Loucy (cell line): ENCODE results near the gene BAIAP2L1.
"Not testable (repeated sequence)": the region's sequence is repeated elsewhere in the genome, so short reads cannot be mapped to it uniquely, and the experiment has no call there.

ENCODE experiments used
- H2AFZ ChIP-seq: fragments of 200-600 bp; sonication (generic); 2 replicates; pipeline ENCODE4 v1.6.0; 2016; ENCODE audit warnings: antibody characterized with exemption, mild to moderate bottlenecking, low read length, moderate library complexity
- H3F3A ChIP-seq: fragments of 200-600 bp; 2 replicates; pipeline ENCODE4 v1.6.0; 2016; ENCODE audit warnings: antibody characterized with exemption, low read depth, mild to moderate bottlenecking
- H3K27me3 ChIP-seq: fragments of 200-600 bp; sonication (generic); 2 replicates; pipeline ENCODE4 v1.6.1; 2014; ENCODE audit warnings: low read length, mild to moderate bottlenecking; ENCODE audit not compliant: insufficient read depth, poor library complexity, severe bottlenecking
- H3K36me3 ChIP-seq: fragments of 200-600 bp; sonication (generic); 2 replicates; pipeline ENCODE4 v1.6.1; 2016; ENCODE audit warnings: low read length; ENCODE audit not compliant: insufficient read depth
- H3K4me1 ChIP-seq: fragments of 200-600 bp; sonication (generic); 2 replicates; pipeline ENCODE4 v1.5.1; 2014; ENCODE audit warnings: low read length, mild to moderate bottlenecking; ENCODE audit not compliant: insufficient read depth, poor library complexity, severe bottlenecking
- H3K4me2 ChIP-seq: fragments of 200-600 bp; sonication (generic); 2 replicates; pipeline ENCODE4 v1.6.0; 2014; ENCODE audit warnings: antibody characterized with exemption, low read length, low read depth, mild to moderate bottlenecking; ENCODE audit not compliant: poor library complexity, severe bottlenecking
- H3K4me3 ChIP-seq: fragments of 200-600 bp; sonication (generic); 2 replicates; pipeline ENCODE4 v1.5.1; 2014; ENCODE audit warnings: low read length, mild to moderate bottlenecking, mixed read lengths; ENCODE audit not compliant: poor library complexity, severe bottlenecking
- H3K79me2 ChIP-seq: fragments of 200-600 bp; sonication (generic); 2 replicates; pipeline ENCODE4 v1.6.1; 2014; ENCODE audit warnings: low read length; ENCODE audit not compliant: insufficient read depth
- H3K9ac ChIP-seq: fragments of 200-600 bp; sonication (generic); 2 replicates; pipeline ENCODE4 v1.6.0; 2014; ENCODE audit warnings: mild to moderate bottlenecking, low read depth, low read length, moderate library complexity; ENCODE audit not compliant: poor library complexity, severe bottlenecking
- H3K9me2 ChIP-seq: fragments of 200-600 bp; sonication (generic); replicated peaks from 2 replicates; pipeline ENCODE4 v1.6.1; 2016; ENCODE audit warnings: low read depth, low read length, mixed read lengths
- H3K9me3 ChIP-seq: fragments of 200-600 bp; sonication (generic); 2 replicates; pipeline ENCODE4 v1.6.1; 2014; ENCODE audit warnings: mild to moderate bottlenecking, antibody characterized with exemption, low read length, low read depth; ENCODE audit not compliant: insufficient read depth
- H4K20me1 ChIP-seq: fragments of 200-600 bp; sonication (generic); 2 replicates; pipeline ENCODE4 v1.6.0; 2014; ENCODE audit warnings: antibody characterized with exemption, low read length, mild to moderate bottlenecking; ENCODE audit not compliant: insufficient read depth, poor library complexity, severe bottlenecking
- EZH2phosphoT487 ChIP-seq: fragments of 200-600 bp; IDR thresholded peaks from 2 replicates; pipeline ENCODE4 v1.6.1; 2018; ENCODE audit warnings: antibody characterized with exemption, mild to moderate bottlenecking, moderate library complexity, borderline replicate concordance
- TF ChIP-seq, protein P1 (sequence below): fragments of 200-600 bp; sonication (generic); conservative IDR thresholded peaks from 2 replicates; pipeline ENCODE4 v1.5.1; 2014; ENCODE audit warnings: mild to moderate bottlenecking, antibody characterized with exemption, low read length

The BAIAP2L1 gene

DNA sequence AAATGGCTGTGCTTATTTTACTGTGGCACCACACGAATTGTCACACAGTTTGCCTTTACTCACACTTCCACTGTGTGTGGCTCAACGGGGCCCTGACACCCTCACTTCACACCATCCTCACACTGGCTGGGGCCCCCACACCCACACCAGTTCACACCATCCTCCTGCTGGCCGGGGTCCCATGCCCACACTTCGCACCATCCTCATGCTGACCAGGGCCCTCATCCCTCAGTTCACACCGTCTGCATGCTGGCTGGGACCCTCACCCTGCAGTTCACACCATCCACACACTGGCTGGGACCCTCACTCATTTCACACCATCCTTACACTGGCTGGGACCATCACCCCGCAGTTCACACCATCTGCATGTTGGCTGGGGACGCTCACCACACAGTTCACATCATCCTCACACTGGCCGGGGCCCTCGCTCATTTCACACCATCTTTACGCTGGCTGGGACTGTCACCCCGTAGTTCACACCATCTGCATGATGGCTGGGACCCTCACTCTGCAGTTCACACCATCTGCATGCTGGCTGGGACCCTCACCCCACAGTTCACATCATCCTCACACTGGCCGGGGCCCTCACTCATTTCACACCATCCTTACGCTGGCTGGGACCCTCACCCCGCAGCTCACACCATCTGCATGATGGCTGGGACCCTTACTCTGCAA is 83.4 kb downstream of the BAIAP2L1 start:
- Histone ChIP-seq H3K36me3 (no peaks in the 10 kb centered on the region), H4K20me1 (no peaks in the 10 kb centered on the region), H3K9me2 (no peaks in the 10 kb centered on the region), H3K4me1 (no peaks in the 10 kb centered on the region), H3F3A (no peaks in the 10 kb centered on the region), H3K9ac (no peak overlapping the region), H3K4me3 (no peak overlapping the region), H3K79me2 (no peaks in the 10 kb centered on the region), H3K27me3 (no peaks in the 10 kb centered on the region), H2AFZ (no peak overlapping the region), H3K4me2 (no peak overlapping the region), H3K9me3 (no peaks in the 10 kb centered on the region)
- TF ChIP-seq EZH2phosphoT487: no peak
- TF ChIP-seq, protein P1, sequence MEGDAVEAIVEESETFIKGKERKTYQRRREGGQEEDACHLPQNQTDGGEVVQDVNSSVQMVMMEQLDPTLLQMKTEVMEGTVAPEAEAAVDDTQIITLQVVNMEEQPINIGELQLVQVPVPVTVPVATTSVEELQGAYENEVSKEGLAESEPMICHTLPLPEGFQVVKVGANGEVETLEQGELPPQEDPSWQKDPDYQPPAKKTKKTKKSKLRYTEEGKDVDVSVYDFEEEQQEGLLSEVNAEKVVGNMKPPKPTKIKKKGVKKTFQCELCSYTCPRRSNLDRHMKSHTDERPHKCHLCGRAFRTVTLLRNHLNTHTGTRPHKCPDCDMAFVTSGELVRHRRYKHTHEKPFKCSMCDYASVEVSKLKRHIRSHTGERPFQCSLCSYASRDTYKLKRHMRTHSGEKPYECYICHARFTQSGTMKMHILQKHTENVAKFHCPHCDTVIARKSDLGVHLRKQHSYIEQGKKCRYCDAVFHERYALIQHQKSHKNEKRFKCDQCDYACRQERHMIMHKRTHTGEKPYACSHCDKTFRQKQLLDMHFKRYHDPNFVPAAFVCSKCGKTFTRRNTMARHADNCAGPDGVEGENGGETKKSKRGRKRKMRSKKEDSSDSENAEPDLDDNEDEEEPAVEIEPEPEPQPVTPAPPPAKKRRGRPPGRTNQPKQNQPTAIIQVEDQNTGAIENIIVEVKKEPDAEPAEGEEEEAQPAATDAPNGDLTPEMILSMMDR: no peak

DNA sequence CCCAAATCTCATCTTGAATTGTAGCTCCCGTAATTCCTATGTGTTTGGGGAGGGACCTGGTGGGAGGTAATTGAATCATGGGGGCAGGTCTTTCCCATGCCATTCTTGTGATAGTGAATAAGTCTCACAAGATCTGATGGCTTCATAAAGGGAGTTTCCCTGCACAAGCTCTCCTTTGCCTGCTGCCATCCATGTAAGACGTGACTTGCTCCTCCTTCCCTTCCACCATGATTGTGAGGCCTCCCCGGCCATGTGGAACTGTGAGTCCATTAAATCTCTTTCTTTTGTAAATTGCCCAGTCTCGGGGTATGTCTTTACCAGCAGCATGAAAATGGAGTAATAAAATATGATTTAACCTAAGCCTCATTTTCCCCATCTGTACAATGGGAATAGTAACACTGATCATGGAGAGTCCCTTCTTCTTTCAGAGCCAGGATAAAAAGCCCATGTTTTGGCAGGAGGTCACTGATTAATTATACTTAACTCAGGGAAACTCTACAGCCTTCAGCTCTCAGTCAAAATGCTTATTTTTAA is 84.8 kb downstream of the BAIAP2L1 start:
- not testable (repeated sequence) for H3F3A ChIP-seq, H3K9ac ChIP-seq, H3K9me2 ChIP-seq, H3K27me3 ChIP-seq, H3K9me3 ChIP-seq, H2AFZ ChIP-seq, H3K4me2 ChIP-seq, H3K36me3 ChIP-seq, H3K4me1 ChIP-seq, H4K20me1 ChIP-seq, H3K79me2 ChIP-seq, H3K4me3 ChIP-seq

DNA sequence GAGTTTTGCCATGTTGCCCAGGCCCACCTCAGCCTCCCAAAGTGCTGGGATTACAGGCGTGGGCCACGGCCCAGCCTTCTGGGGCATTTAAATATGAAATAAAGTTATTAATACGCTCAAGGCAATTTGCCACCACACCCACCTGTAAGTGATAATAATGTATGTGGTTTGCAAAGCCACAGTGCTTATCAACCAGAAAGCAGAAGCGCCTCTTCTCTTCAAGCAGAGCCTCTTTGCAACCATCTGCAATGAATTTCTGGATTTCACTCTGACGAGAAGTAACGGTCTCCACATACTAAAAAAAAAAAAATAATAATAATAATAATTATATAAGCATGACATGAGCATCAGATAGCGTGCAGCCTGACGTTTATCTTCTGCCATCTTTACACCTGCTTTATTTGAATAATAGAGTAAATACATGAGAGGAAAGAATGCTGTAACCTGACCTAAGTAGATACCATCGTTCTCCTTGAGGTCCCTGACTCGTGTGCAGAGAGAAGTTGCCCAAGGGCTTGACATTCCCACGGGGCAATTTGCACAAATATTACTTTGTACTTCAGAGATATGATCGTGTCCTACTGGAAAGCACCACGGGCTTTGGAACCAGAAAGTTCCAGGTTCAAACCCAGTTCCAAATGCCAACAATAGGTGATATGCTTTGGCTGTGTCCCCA is 85.4 kb downstream of the BAIAP2L1 start:
- Histone ChIP-seq H3F3A (no peaks in the 10 kb centered on the region), H3K9me3 (no peaks in the 10 kb centered on the region), H3K79me2 (no peaks in the 10 kb centered on the region), H4K20me1 (no peaks in the 10 kb centered on the region), H3K4me2 (no peak overlapping the region), H3K4me1 (no peaks in the 10 kb centered on the region), H3K4me3 (no peak overlapping the region), H3K36me3 (no peaks in the 10 kb centered on the region), H3K9me2 (no peaks in the 10 kb centered on the region), H2AFZ (no peak overlapping the region), H3K9ac (no peak overlapping the region), H3K27me3 (no peaks in the 10 kb centered on the region)
- TF ChIP-seq, protein P1: no peak
- no peak for TF ChIP-seq EZH2phosphoT487
